Astrocyte (in vitro differentiated cells and primary cell): Measurements from ENCODE around the gene TEKT5. TPM values are rescaled to one million over a fixed set of nuclear protein-coding genes. Genes with fewer than 3 reads are reported as not detected.

ENCODE experiments used
- DNase-seq: peaks from one replicate; pipeline ENCODE4 v3.0.0-alpha.2; 2010; ENCODE audit warnings: low read depth
- FAIRE-seq: peaks from 2 replicates; lab custom pipeline; 2011; peaks lifted over from hg19 to GRCh38; lab: Jason Lieb, UNC
- H2AFZ ChIP-seq: 2 replicates; pipeline ENCODE4 v1.6.0; 2012; ENCODE audit warnings: low read depth, low read length, inconsistent platforms
- H3K27ac ChIP-seq: 2 replicates; pipeline ENCODE4 v1.5.1; 2011; ENCODE audit warnings: low read depth, low read length, inconsistent platforms
- H3K27me3 ChIP-seq: 2 replicates; pipeline ENCODE4 v1.6.0; 2011; ENCODE audit warnings: low read length, inconsistent platforms; ENCODE audit not compliant: insufficient read depth
- H3K36me3 ChIP-seq: 2 replicates; pipeline ENCODE4 v1.5.1; 2011; ENCODE audit warnings: low read length, inconsistent platforms; ENCODE audit not compliant: insufficient read depth
- H3K4me1 ChIP-seq: 2 replicates; pipeline ENCODE4 v1.5.1; 2011; ENCODE audit warnings: low read length, inconsistent platforms; ENCODE audit not compliant: insufficient read depth
- H3K4me2 ChIP-seq: 2 replicates; pipeline ENCODE4 v1.6.0; 2012; ENCODE audit warnings: low read length, inconsistent platforms
- H3K4me3 ChIP-seq: 2 replicates; pipeline ENCODE4 v1.5.1; 2011; ENCODE audit warnings: low read depth, mild to moderate bottlenecking, low read length, inconsistent platforms; ENCODE audit not compliant: insufficient read depth
- H3K79me2 ChIP-seq: 2 replicates; pipeline ENCODE4 v1.6.0; 2012; ENCODE audit warnings: mild to moderate bottlenecking, low read length, inconsistent platforms; ENCODE audit not compliant: insufficient read depth
- H3K9ac ChIP-seq: 2 replicates; pipeline ENCODE4 v1.6.0; 2012; ENCODE audit warnings: mild to moderate bottlenecking, low read length, inconsistent platforms
- H3K9me3 ChIP-seq: 2 replicates; pipeline ENCODE4 v1.5.1; 2012; ENCODE audit warnings: low read depth, mild to moderate bottlenecking, low read length, inconsistent platforms; ENCODE audit not compliant: insufficient read depth
- H4K20me1 ChIP-seq: 2 replicates; pipeline ENCODE4 v1.6.0; 2012; ENCODE audit warnings: low read length, inconsistent platforms; ENCODE audit not compliant: insufficient read depth
- H3K27ac Mint-ChIP-seq: one replicate; pipeline ENCODE4 v1.8.0; 2021; ENCODE audit warnings: mild to moderate bottlenecking, mixed read lengths; ENCODE audit not compliant: unreplicated experiment
- H3K27me3 Mint-ChIP-seq: one replicate; pipeline ENCODE4 v1.8.0; 2021; ENCODE audit warnings: low read depth, mixed read lengths; ENCODE audit not compliant: unreplicated experiment
- H3K36me3 Mint-ChIP-seq: one replicate; pipeline ENCODE4 v1.8.0; 2021; ENCODE audit warnings: low read depth, mixed read lengths; ENCODE audit not compliant: unreplicated experiment
- H3K4me1 Mint-ChIP-seq: one replicate; pipeline ENCODE4 v1.8.0; 2021; ENCODE audit warnings: low read depth, mixed read lengths; ENCODE audit not compliant: unreplicated experiment
- H3K4me3 Mint-ChIP-seq: one replicate; pipeline ENCODE4 v1.8.0; 2021; ENCODE audit warnings: mild to moderate bottlenecking, moderate library complexity, mixed read lengths; ENCODE audit not compliant: unreplicated experiment
- H3K9me3 Mint-ChIP-seq: one replicate; pipeline ENCODE4 v1.8.0; 2021; ENCODE audit warnings: mild to moderate bottlenecking, mixed read lengths; ENCODE audit not compliant: unreplicated experiment
- EZH2 ChIP-seq: IDR thresholded peaks from 2 replicates; pipeline ENCODE4 v1.6.1; 2012; ENCODE audit warnings: mild to moderate bottlenecking, low read length, inconsistent platforms; ENCODE audit not compliant: insufficient read depth
- total RNA-seq: library from RNA; stranded (reverse); gene quantifications from 2 replicates; pipeline ENCODE4 v1.2.1, GENCODE V29; 2021
- TF ChIP-seq, protein P1 (sequence below): IDR thresholded peaks from 2 replicates; pipeline ENCODE4 v1.5.1; 2011; ENCODE audit warnings: low read depth, mild to moderate bottlenecking, inconsistent platforms, low read length, moderate library complexity; ENCODE audit not compliant: insufficient read depth

TEKT5 gene
- total RNA-seq, 1 donor from 2014 or later: not detected

DNA sequence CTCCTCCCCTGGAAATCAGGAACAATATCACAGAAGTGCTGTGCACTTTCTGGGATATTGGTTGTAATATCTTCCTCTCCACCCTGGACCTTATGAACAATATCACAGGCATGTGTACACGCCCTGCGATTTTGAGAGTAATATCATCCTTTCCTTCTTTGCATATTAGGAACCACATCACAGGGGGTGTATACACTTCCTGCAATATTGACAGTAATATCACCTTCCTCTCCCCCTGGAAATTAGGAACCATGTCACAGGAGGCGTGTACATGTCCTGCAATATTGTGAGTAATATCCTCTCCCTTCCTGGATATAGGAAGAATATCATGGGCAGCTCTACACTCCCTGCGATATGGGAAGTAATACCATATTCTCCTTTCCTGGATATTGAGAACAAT, 14.2 kb upstream of the TEKT5 start:
- no peaks in the 10 kb centered on the region for H3K27me3 ChIP-seq

DNA sequence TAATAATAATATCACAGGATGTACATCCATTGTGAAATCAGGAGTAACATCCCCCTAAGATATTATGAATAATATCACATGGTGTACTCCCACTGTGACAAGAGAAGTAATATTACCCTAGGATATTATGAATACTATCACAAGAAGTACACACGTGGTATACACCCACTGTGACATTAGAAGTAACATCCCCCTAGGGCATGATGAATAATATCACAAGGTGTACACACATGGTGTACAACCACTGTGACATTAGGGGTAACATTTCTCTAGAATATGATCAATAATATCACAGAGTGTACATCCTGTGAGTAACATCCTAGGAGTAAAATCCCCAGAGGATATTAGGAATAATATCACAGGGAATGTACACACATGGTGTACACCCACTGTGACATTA, 5.0 kb upstream of the TEKT5 start:
- no peaks in the 10 kb centered on the region for H3K27me3 ChIP-seq
- Mint-ChIP-seq H3K27ac (no peak overlapping the region), H3K4me3 (no peak overlapping the region), H3K36me3 (no peaks in the 10 kb centered on the region), H3K9me3 (no peaks in the 10 kb centered on the region), H3K4me1 (no peaks in the 10 kb centered on the region), H3K27me3 (no peaks in the 10 kb centered on the region)
- H3K4me3 ChIP-seq: no peak overlapping the region
- TF ChIP-seq, protein P1, sequence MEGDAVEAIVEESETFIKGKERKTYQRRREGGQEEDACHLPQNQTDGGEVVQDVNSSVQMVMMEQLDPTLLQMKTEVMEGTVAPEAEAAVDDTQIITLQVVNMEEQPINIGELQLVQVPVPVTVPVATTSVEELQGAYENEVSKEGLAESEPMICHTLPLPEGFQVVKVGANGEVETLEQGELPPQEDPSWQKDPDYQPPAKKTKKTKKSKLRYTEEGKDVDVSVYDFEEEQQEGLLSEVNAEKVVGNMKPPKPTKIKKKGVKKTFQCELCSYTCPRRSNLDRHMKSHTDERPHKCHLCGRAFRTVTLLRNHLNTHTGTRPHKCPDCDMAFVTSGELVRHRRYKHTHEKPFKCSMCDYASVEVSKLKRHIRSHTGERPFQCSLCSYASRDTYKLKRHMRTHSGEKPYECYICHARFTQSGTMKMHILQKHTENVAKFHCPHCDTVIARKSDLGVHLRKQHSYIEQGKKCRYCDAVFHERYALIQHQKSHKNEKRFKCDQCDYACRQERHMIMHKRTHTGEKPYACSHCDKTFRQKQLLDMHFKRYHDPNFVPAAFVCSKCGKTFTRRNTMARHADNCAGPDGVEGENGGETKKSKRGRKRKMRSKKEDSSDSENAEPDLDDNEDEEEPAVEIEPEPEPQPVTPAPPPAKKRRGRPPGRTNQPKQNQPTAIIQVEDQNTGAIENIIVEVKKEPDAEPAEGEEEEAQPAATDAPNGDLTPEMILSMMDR: no peak
- TF ChIP-seq EZH2: no peak
- no peaks in the 10 kb centered on the region for H4K20me1 ChIP-seq
- no peak overlapping the region for H3K4me2 ChIP-seq
- no peaks in the 10 kb centered on the region for H3K79me2 ChIP-seq
- no peaks in the 10 kb centered on the region for H3K4me1 ChIP-seq
- H3K9me3 ChIP-seq: no peaks in the 10 kb centered on the region
- H3K9ac ChIP-seq: no peak overlapping the region
- H2AFZ ChIP-seq: no peak overlapping the region
- H3K36me3 ChIP-seq: no peaks in the 10 kb centered on the region
- no peak for DNase-seq
- FAIRE-seq: no peak
- H3K27ac ChIP-seq: no peak overlapping the region

More for the DNA sequence above, 14.2 kb upstream of the TEKT5 start:
- FAIRE-seq (no peak), DNase-seq (no peak)
- Histone ChIP-seq H3K9me3 (no peaks in the 10 kb centered on the region), H4K20me1 (no peaks in the 10 kb centered on the region), H2AFZ (no peak overlapping the region), H3K4me1 (no peaks in the 10 kb centered on the region), H3K27ac (no peak overlapping the region), H3K79me2 (no peaks in the 10 kb centered on the region), H3K36me3 (no peaks in the 10 kb centered on the region), H3K4me2 (no peak overlapping the region), H3K4me3 (no peak overlapping the region), H3K9ac (no peak overlapping the region)
- Mint-ChIP-seq H3K27ac (no peak overlapping the region), H3K36me3 (no peaks in the 10 kb centered on the region), H3K9me3 (no peaks in the 10 kb centered on the region), H3K4me1 (no peaks in the 10 kb centered on the region), H3K4me3 (no peak overlapping the region), H3K27me3 (peaks cover 20% of the 10 kb centered on the region)
- TF ChIP-seq EZH2: no peak
- TF ChIP-seq, protein P1: no peak

DNA sequence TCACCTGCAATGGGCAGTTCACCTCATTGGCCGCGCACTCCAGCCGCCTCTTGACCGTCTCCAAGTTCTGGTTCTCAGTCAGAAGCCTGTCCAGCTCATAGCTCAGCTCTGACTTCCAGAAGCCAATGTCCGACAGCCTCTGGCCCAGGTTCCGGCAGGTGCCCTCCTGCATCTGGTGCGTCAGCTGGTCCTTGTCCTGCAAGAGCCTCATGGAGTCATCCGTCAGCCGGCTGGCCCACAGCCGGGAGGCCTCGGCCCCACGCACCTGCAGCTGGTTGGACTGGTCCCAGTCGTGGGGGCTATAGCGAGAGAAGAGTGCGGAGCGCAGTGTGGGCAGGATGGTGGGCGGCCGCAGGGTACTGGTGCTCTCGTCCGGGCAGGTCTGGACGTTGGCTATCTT, 424 bp downstream of the TEKT5 start:
- Histone ChIP-seq H3K4me3 (no peak overlapping the region), H2AFZ (no peak overlapping the region), H3K4me2 (no peak overlapping the region), H3K4me1 (no peaks in the 10 kb centered on the region), H3K9ac (no peak overlapping the region), H3K27ac (no peak overlapping the region), H3K79me2 (no peaks in the 10 kb centered on the region), H3K9me3 (no peaks in the 10 kb centered on the region), H4K20me1 (no peaks in the 10 kb centered on the region), H3K27me3 (no peaks in the 10 kb centered on the region), H3K36me3 (no peaks in the 10 kb centered on the region)
- Mint-ChIP-seq H3K4me3 (no peak overlapping the region), H3K9me3 (no peaks in the 10 kb centered on the region), H3K4me1 (no peaks in the 10 kb centered on the region), H3K27me3 (peaks cover 3% of the 10 kb centered on the region), H3K36me3 (no peaks in the 10 kb centered on the region), H3K27ac (no peak overlapping the region)
- no peak for TF ChIP-seq EZH2
- TF ChIP-seq, protein P1: no peak
- no peak for DNase-seq
- FAIRE-seq: no peak
